PC-9 (cell line): ENCODE measurements around the gene PCSK5. TPM values are rescaled to one million over a fixed set of nuclear protein-coding genes. Genes with fewer than 3 reads are reported as not detected.
"Not testable (repeated sequence)": the region's sequence is repeated elsewhere in the genome, so short reads cannot be mapped to it uniquely, and the experiment has no call there.

Experiments
- BruUV-seq: library from RNA; stranded (reverse); fragments of 400-500 nt; replicated peaks from 2 replicates; lab custom pipeline; 2021; lab: Mats Ljungman, UMichigan
- CTCF ChIA-PET: fragments of 300-600 bp; sonication (Branson Sonifier 250); formaldehyde crosslinking; loops from one replicate; lab custom pipeline; 2022; ENCODE audit warnings: antibody characterized with exemption; lab: Charles Lee
- POLR2A ChIA-PET: fragments of 300-600 bp; sonication (Branson Sonifier 250); formaldehyde crosslinking; loops from one replicate; lab custom pipeline; 2022; ENCODE audit warnings: antibody characterized with exemption; ENCODE audit not compliant: unreplicated experiment; lab: Charles Lee
- DNase-seq, 2 experiments: peaks; one replicate each; pipeline versions ENCODE4 v3.0.0 to v3.0.0-alpha.2; 2015 to 2022; ENCODE audit warnings: mixed read lengths in 1 of 2
- H2AFZ ChIP-seq: fragments of 200-600 bp; sonication (generic); 2 replicates; pipeline ENCODE4 v1.8.1; 2017; ENCODE audit warnings: antibody characterized with exemption
- H3F3A ChIP-seq: fragments of 200-600 bp; sonication (generic); 2 replicates; pipeline ENCODE4 v1.8.1; 2017; ENCODE audit warnings: antibody characterized with exemption, mild to moderate bottlenecking, low read depth; ENCODE audit not compliant: insufficient read depth
- H3K27ac ChIP-seq: fragments of 200-600 bp; sonication (generic); 2 replicates; pipeline ENCODE4 v1.6.1; 2016; ENCODE audit warnings: mixed run types
- H3K27me3 ChIP-seq: fragments of 200-600 bp; sonication (generic); 2 replicates; pipeline ENCODE4 v1.6.1; 2016; ENCODE audit warnings: low read depth, mixed run types; ENCODE audit not compliant: insufficient read depth
- H3K36me3 ChIP-seq: fragments of 200-600 bp; sonication (generic); 2 replicates; pipeline ENCODE4 v1.6.1; 2016; ENCODE audit warnings: low read depth, mixed run types
- H3K4me1 ChIP-seq: fragments of 200-600 bp; sonication (generic); replicated peaks from 2 replicates; pipeline ENCODE4 v1.6.1; 2016; ENCODE audit warnings: mixed run types; ENCODE audit not compliant: insufficient read depth
- H3K4me2 ChIP-seq: fragments of 200-600 bp; sonication (generic); 2 replicates; pipeline ENCODE4 v1.6.1; 2017; ENCODE audit warnings: mixed run types
- H3K4me3 ChIP-seq: fragments of 200-600 bp; sonication (generic); 2 replicates; pipeline ENCODE4 v1.6.1; 2016; ENCODE audit warnings: mixed run types
- H3K79me2 ChIP-seq: fragments of 200-600 bp; sonication (generic); 2 replicates; pipeline ENCODE4 v1.6.1; 2017; ENCODE audit warnings: low read depth, mixed run types
- H3K9me2 ChIP-seq: fragments of 200-600 bp; sonication (generic); 2 replicates; pipeline ENCODE4 v1.8.1; 2017; ENCODE audit warnings: mild to moderate bottlenecking; ENCODE audit not compliant: insufficient read depth
- H3K9me3 ChIP-seq: fragments of 200-600 bp; sonication (generic); 2 replicates; pipeline ENCODE4 v1.8.1; 2016; ENCODE audit warnings: low read depth; ENCODE audit not compliant: insufficient read depth
- H4K20me1 ChIP-seq: fragments of 200-600 bp; sonication (generic); 2 replicates; pipeline ENCODE4 v1.8.1; 2017; ENCODE audit not compliant: insufficient read depth
- CTCF ChIP-seq: fragments of 200-600 bp; sonication (generic); conservative IDR thresholded peaks from 2 replicates; pipeline ENCODE4 v1.6.1; 2017; ENCODE audit warnings: mixed run types, antibody characterized with exemption, mild to moderate bottlenecking, moderate library complexity
- EZH2 ChIP-seq: fragments of 200-600 bp; sonication (generic); IDR thresholded peaks from 2 replicates; pipeline ENCODE4 v1.8.0; 2017; ENCODE audit warnings: antibody characterized with exemption, low read depth
- intact Hi-C: fragments of 100-400 bp; cut with micrococcal nuclease; formaldehyde crosslinking; loops from one replicate; pipeline ENCODE4 v1.10.0; 2022; ENCODE audit not compliant: unreplicated experiment
- total RNA-seq: library from RNA; stranded (reverse); gene quantifications from 2 replicates; pipeline ENCODE4 v1.2.3, GENCODE V29; 2021

Gene PCSK5
- total RNA-seq, 1 experiment from 2014 or later = 8.2 TPM

- DNase-seq = no peak
- BruUV-seq = no TSS peak
- no peaks in the 10 kb centered on the region for H3K36me3 ChIP-seq
- peaks cover 28% of the 10 kb centered on the region for H3F3A ChIP-seq
- H3K4me1 ChIP-seq = peaks cover 47% of the 10 kb centered on the region
- intact Hi-C loops = loop anchor here (5.0 to 10.0 kb wide), 4 partner anchors 53 to 1230 kb away; partner anchors contain the start of genes NMRK1 and OSTF1
- H4K20me1 ChIP-seq = no peaks in the 10 kb centered on the region
- H3K9me2 ChIP-seq = no peaks in the 10 kb centered on the region
- H3K4me3 ChIP-seq = no peak overlapping the region
- H3K79me2 ChIP-seq = no peaks in the 10 kb centered on the region
- no peaks in the 10 kb centered on the region for H3K9me3 ChIP-seq
- H3K4me2 ChIP-seq = no peak overlapping the region
- no peak overlapping the region for H2AFZ ChIP-seq
- ChIA-PET CTCF (interaction anchor here (1.2 kb wide), 1 partner anchor 79 kb away, joined by 3 read pairs; no protein-coding TSS in a partner anchor), POLR2A (no interaction called here)
- no peak for TF ChIP-seq CTCF
- no peak for TF ChIP-seq EZH2
- H3K27me3 ChIP-seq = no peaks in the 10 kb centered on the region
- no peak overlapping the region for H3K27ac ChIP-seq
Measured at GRCh38 chr9:76314321-76314720, 423.8 kb downstream of the PCSK5 start.

GRCh38 chr9:76316069-76316468, 425.6 kb downstream of the PCSK5 start:
- no peak overlapping the region for H3K27ac ChIP-seq
- no peaks in the 10 kb centered on the region for H3K27me3 ChIP-seq
- no peaks in the 10 kb centered on the region for H3K9me2 ChIP-seq
- H3K4me2 ChIP-seq = no peak overlapping the region
- H3K4me3 ChIP-seq = no peak overlapping the region
- ChIA-PET POLR2A (interaction anchor here (0.6 kb wide), 1 partner anchor 36 kb away, joined by 9 read pairs; no protein-coding TSS in a partner anchor), CTCF (interaction anchor here (0.6 to 1.4 kb wide), 2 partner anchors 79 to 1229 kb away, joined by 3 to 6 read pairs; partner anchors contain the start of gene RFK)
- TF ChIP-seq EZH2 (no peak), CTCF (no peak)
- peaks cover 49% of the 10 kb centered on the region for H3K4me1 ChIP-seq
- H3K79me2 ChIP-seq = no peaks in the 10 kb centered on the region
- H3F3A ChIP-seq = peaks cover 26% of the 10 kb centered on the region
- no peak overlapping the region for H2AFZ ChIP-seq
- DNase-seq = peak in 1 of 2 experiments; percentile 18
- intact Hi-C loops = loop anchor here (10.0 kb wide), 3 partner anchors 269 to 1231 kb away; partner anchors contain the start of genes NMRK1 and OSTF1
- no peaks in the 10 kb centered on the region for H3K9me3 ChIP-seq
- H4K20me1 ChIP-seq = no peaks in the 10 kb centered on the region
- no TSS peak for BruUV-seq
- no peaks in the 10 kb centered on the region for H3K36me3 ChIP-seq

- CTCF ChIA-PET, BruUV-seq: not testable (repeated sequence)
Measured at GRCh38 chr9:76319466-76319865, 429.0 kb downstream of the PCSK5 start.

More at GRCh38 chr9:76319466-76319865, 429.0 kb downstream of the PCSK5 start:
- H3K4me2 ChIP-seq, H3K27ac ChIP-seq, H3K36me3 ChIP-seq, H3K27me3 ChIP-seq, H3K79me2 ChIP-seq, POLR2A ChIA-PET, DNase-seq, H4K20me1 ChIP-seq, H2AFZ ChIP-seq, H3K4me3 ChIP-seq, H3K9me3 ChIP-seq, H3K9me2 ChIP-seq: not testable (repeated sequence)
- Histone ChIP-seq H3F3A (peaks cover 10% of the 10 kb centered on the region; the same call in 1 of the 2 replicates), H3K4me1 (peaks cover 50% of the 10 kb centered on the region)
- intact Hi-C loops = loop anchor here (10.0 kb wide), 3 partner anchors 265 to 1235 kb away; partner anchors contain the start of genes NMRK1 and OSTF1
